B cell (primary cell): ENCODE results near the gene TMEM163. TPM values are rescaled to one million over a fixed set of nuclear protein-coding genes. Genes with fewer than 3 reads are reported as not detected.

ENCODE experiments used
- ATAC-seq: fragments of 200-7000 bp; cut with Tn5 transposase; one replicate; pipeline ENCODE4 v1.10.0; 2021; ENCODE audit warnings: low read depth, mild to moderate bottlenecking, moderate number of reproducible peaks, moderate library complexity
- CTCF ChIA-PET: fragments of 350-600 bp; sonication (Branson Sonifier 250); formaldehyde crosslinking; loops from one replicate; lab custom pipeline; 2021; ENCODE audit warnings: antibody characterized with exemption, inconsistent platforms; lab: Charles Lee
- POLR2A ChIA-PET: fragments of 350-600 bp; sonication (Branson Sonifier 250); formaldehyde crosslinking; loops from one replicate; lab custom pipeline; 2021; ENCODE audit warnings: antibody characterized with exemption; lab: Charles Lee
- DNase-seq: peaks from one replicate; pipeline ENCODE4 v3.0.0; 2013
- H2AFZ ChIP-seq: 2 replicates; pipeline ENCODE4 v1.6.1; 2012; ENCODE audit warnings: mild to moderate bottlenecking, low read depth, low read length; ENCODE audit not compliant: insufficient read depth, poor library complexity, severe bottlenecking
- H3K27ac ChIP-seq, 2 donors: 1 replicate in 1 of 2; 2 replicates in 1 of 2; pipeline ENCODE4 v1.5.1; 2012 to 2013; ENCODE audit warnings: low read length in 2 of 2, mild to moderate bottlenecking in 2 of 2, moderate library complexity in 1 of 2
- H3K27me3 ChIP-seq, 4 experiments: fragments of 200-600 bp in 1 of 4; sonication (generic) in 1 of 4; replicated peaks in 1 of 4; 1 replicate in 2 of 4; 2 replicates in 2 of 4; pipeline versions ENCODE4 v1.6.1 to v1.7.0; 2013 to 2016; ENCODE audit warnings: low read length in 3 of 4, mild to moderate bottlenecking in 2 of 4, mixed read lengths in 1 of 4, moderate library complexity in 1 of 4; ENCODE audit not compliant: insufficient read depth in 4 of 4, control insufficient read depth in 3 of 4; ENCODE audit errors: control extremely low read depth in 1 of 4
- H3K36me3 ChIP-seq, 2 experiments: replicated peaks in 1 of 2; 1 replicate in 1 of 2; 2 replicates in 1 of 2; pipeline versions ENCODE4 v1.6.1 to v1.7.1; 2013; ENCODE audit warnings: low read length in 1 of 2; ENCODE audit not compliant: insufficient read depth in 2 of 2, control insufficient read depth in 1 of 2; ENCODE audit errors: control extremely low read depth in 1 of 2, extremely low read depth in 1 of 2
- H3K4me1 ChIP-seq, 2 donors: fragments of 200-600 bp in 1 of 2; sonication (generic) in 1 of 2; 1 replicate in 1 of 2; 2 replicates in 1 of 2; pipeline versions ENCODE4 v1.5.1 to v1.6.1; 2013 to 2017; ENCODE audit warnings: low read length in 2 of 2; ENCODE audit not compliant: control insufficient read depth in 2 of 2, insufficient read depth in 2 of 2
- H3K4me2 ChIP-seq: replicated peaks from 2 replicates; pipeline ENCODE3; 2012; ENCODE audit warnings: mild to moderate bottlenecking, low read depth, low read length; ENCODE audit not compliant: poor library complexity, severe bottlenecking
- H3K4me3 ChIP-seq, 5 experiments: fragments of 200-600 bp in 1 of 5; sonication (generic) in 1 of 5; 1 replicate in 3 of 5; 2 replicates in 2 of 5; pipeline versions ENCODE4 v1.5.1 to v1.7.0; 2011 to 2016; ENCODE audit warnings: low read length in 4 of 5, mild to moderate bottlenecking in 4 of 5, low read depth in 2 of 5, control low read depth in 1 of 5, moderate library complexity in 1 of 5; ENCODE audit not compliant: insufficient read depth in 1 of 5; ENCODE audit errors: control extremely low read depth in 1 of 5, extremely low read depth in 1 of 5
- H3K79me2 ChIP-seq: fragments of 200-600 bp; sonication (generic); one replicate; pipeline ENCODE4 v1.6.0; 2016; ENCODE audit warnings: low read length; ENCODE audit not compliant: control insufficient read depth, insufficient read depth
- H3K9ac ChIP-seq: fragments of 200-600 bp; sonication (generic); 2 replicates; pipeline ENCODE4 v1.6.1; 2017; ENCODE audit warnings: mild to moderate bottlenecking, low read length, moderate library complexity
- H3K9me3 ChIP-seq, 3 donors: one replicate each; pipeline versions ENCODE4 v1.6.1 to v1.7.1; 2013; ENCODE audit warnings: low read length in 2 of 3; ENCODE audit not compliant: control insufficient read depth in 2 of 3, insufficient read depth in 1 of 3; ENCODE audit errors: control extremely low read depth in 1 of 3
- H4K20me1 ChIP-seq: 2 replicates; pipeline ENCODE4 v1.6.0; 2012; ENCODE audit warnings: mild to moderate bottlenecking, low read length; ENCODE audit not compliant: insufficient read depth, control insufficient read depth, poor library complexity, severe bottlenecking
- H3K27ac Mint-ChIP-seq: one replicate; pipeline ENCODE4 v1.8.0; 2021; ENCODE audit warnings: mixed read lengths
- H3K27me3 Mint-ChIP-seq: one replicate; pipeline ENCODE4 v1.8.0; 2021; ENCODE audit warnings: mixed read lengths
- H3K4me1 Mint-ChIP-seq: one replicate; pipeline ENCODE4 v1.8.0; 2021; ENCODE audit warnings: mixed read lengths
- H3K4me3 Mint-ChIP-seq: one replicate; pipeline ENCODE4 v1.8.0; 2021; ENCODE audit warnings: mixed read lengths
- H3K9me3 Mint-ChIP-seq: one replicate; pipeline ENCODE4 v1.8.0; 2022; ENCODE audit warnings: mixed read lengths; ENCODE audit not compliant: insufficient read depth
- CTCF ChIP-seq: fragments of 200-600 bp; IDR thresholded peaks from one replicate; pipeline ENCODE4 v1.8.0; 2022; ENCODE audit warnings: antibody characterized with exemption, mild to moderate bottlenecking
- EZH2 ChIP-seq: IDR thresholded peaks from 2 replicates; pipeline ENCODE4 v1.6.1; 2012; ENCODE audit warnings: borderline replicate concordance, low read depth, mild to moderate bottlenecking, moderate library complexity, low read length; ENCODE audit not compliant: insufficient read depth, poor library complexity, severe bottlenecking
- WGBS: methylation state at CpG from one replicate; pipeline ENCODE4 v1.1.5; 2013; ENCODE audit warnings: missing lambda C conversion rate; ENCODE audit not compliant: insufficient coverage; 5-methylcytosine and 5-hydroxymethylcytosine counted together
- intact Hi-C: fragments of 100-400 bp; cut with micrococcal nuclease; formaldehyde crosslinking; loops from one replicate; pipeline ENCODE4 v1.10.0; 2022
- polyA plus RNA-seq: library from polyadenylated mRNA; depleted of rRNA; stranded (reverse); fragments of >200 nt; gene quantifications from 2 replicates; pipeline ENCODE4 v1.2.3, GENCODE V29; 2012
- total RNA-seq, 2 donors: library from RNA; stranded (reverse); fragments of 120-200 nt in 1 of 2; gene quantifications; 1 replicate in 1 of 2; 2 replicates in 1 of 2; pipeline versions ENCODE4 v1.2.3 to v1.2.4, GENCODE V29; 2013 to 2022

The TMEM163 gene
- total and polyA plus RNA-seq, 2 donors (not counting 1 experiment from before 2014, with no cell fraction given): 2.6 to 5.6 TPM

- no peak for ATAC-seq
- no peaks in the 10 kb centered on the region for H3K9me3 Mint-ChIP-seq
- H4K20me1 ChIP-seq: no peaks in the 10 kb centered on the region
- H3K27me3 ChIP-seq: no peaks in the 10 kb centered on the region
- no peaks in the 10 kb centered on the region for H3K36me3 ChIP-seq
- ChIA-PET POLR2A (no interaction called here), CTCF (no interaction called here)
- H3K27ac ChIP-seq: no peak overlapping the region
- 94% methylated on average over 2 of the region's 2 CpGs for WGBS
- H3K9ac ChIP-seq: no peak overlapping the region
- no peaks in the 10 kb centered on the region for H3K27me3 Mint-ChIP-seq
- peaks cover 2% of the 10 kb centered on the region for H3K4me1 Mint-ChIP-seq
- H3K4me1 ChIP-seq: peaks cover 0 to 3% of the 10 kb centered on the region in 2 donors
- no peak overlapping the region for H3K4me3 ChIP-seq
- H3K4me3 Mint-ChIP-seq: no peak overlapping the region
- H2AFZ ChIP-seq: no peak overlapping the region
- no peaks in the 10 kb centered on the region for H3K9me3 ChIP-seq
- H3K4me2 ChIP-seq: no peak overlapping the region
- DNase-seq: no peak
- H3K27ac Mint-ChIP-seq: no peak overlapping the region
- intact Hi-C loops: no loop called here
- H3K79me2 ChIP-seq: no peaks in the 10 kb centered on the region
- no peak for TF ChIP-seq CTCF
- TF ChIP-seq EZH2: no peak
These were observed 84.6 kb downstream of the TMEM163 start for GRCh38 chr2:134634054-134634753.

DNA sequence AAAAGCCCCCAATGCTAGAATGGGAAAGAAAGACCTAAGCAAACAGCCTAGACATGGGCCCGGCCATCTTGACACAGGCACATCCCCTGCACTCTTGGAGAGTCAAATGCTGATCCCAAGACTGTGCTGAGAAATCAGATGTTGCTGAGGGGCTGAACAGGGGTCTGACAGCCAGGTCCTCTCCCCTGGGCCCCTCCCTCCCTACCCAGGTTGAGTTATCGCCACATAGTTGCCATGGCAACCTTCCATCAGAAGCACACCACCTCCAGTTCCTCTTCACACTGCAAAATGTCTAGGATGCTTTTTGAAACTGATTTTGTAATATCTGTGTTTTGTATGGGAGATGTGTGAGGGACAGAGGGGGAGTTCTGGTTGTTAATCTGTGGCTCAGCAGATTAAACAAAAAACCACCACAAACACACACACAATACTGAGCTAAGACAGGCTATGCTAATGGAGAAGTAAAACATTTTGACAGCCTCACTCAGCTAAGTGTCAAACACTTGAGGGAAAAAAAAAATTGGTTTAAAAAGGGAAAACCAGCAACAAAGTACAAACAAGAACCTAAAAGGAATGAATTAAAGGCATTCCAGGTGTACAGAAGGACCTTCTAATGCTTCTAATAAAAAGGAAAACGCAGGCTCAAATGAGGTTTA lies 88.2 kb downstream of the TMEM163 start:
- H3K9me3 ChIP-seq: no peaks in the 10 kb centered on the region
- Mint-ChIP-seq H3K4me3 (no peak overlapping the region), H3K9me3 (no peaks in the 10 kb centered on the region), H3K27ac (no peak overlapping the region), H3K4me1 (no peaks in the 10 kb centered on the region), H3K27me3 (no peaks in the 10 kb centered on the region)
- 100% methylated on average over 1 of the region's 3 CpGs for WGBS
- no peaks in the 10 kb centered on the region for H3K27me3 ChIP-seq
- DNase-seq (no peak), ATAC-seq (no peak)
- no peak overlapping the region for H3K27ac ChIP-seq
- POLR2A ChIA-PET: no interaction called here
- H4K20me1 ChIP-seq: no peaks in the 10 kb centered on the region
- no peak overlapping the region for H3K4me3 ChIP-seq
- no peak overlapping the region for H2AFZ ChIP-seq
- H3K79me2 ChIP-seq: no peaks in the 10 kb centered on the region
- CTCF ChIA-PET: no interaction called here
- H3K9ac ChIP-seq: no peak overlapping the region
- no peak overlapping the region for H3K4me2 ChIP-seq
- no peaks in the 10 kb centered on the region for H3K4me1 ChIP-seq
- intact Hi-C loops: no loop called here
- H3K36me3 ChIP-seq: no peaks in the 10 kb centered on the region
- TF ChIP-seq EZH2 (no peak), CTCF (no peak)
